Stimulated activated CD4-positive, alpha-beta T cell treated with anti-CD3 and anti-CD28 coated beads, TNF-alpha, amount 100 ng/mL, for 48 hours (primary cell): Measurements from ENCODE around the gene PARP16.

ENCODE experiments used
- DNase-seq, 3 donors: peaks; one replicate each; pipeline ENCODE4 v3.0.0-alpha.2; 2020; ENCODE audit warnings: low read depth in 3 of 3

PARP16 gene

GRCh38 chr15:65286704-65287519, at the start of gene PARP16:
Gene PARP16, minus strand, starts transcription at chr15:65286883. Its CDS starts 457 bp downstream, at chr15:65286426.
- peak; percentile 84 to 90 (median 87) for DNase-seq

DNA sequence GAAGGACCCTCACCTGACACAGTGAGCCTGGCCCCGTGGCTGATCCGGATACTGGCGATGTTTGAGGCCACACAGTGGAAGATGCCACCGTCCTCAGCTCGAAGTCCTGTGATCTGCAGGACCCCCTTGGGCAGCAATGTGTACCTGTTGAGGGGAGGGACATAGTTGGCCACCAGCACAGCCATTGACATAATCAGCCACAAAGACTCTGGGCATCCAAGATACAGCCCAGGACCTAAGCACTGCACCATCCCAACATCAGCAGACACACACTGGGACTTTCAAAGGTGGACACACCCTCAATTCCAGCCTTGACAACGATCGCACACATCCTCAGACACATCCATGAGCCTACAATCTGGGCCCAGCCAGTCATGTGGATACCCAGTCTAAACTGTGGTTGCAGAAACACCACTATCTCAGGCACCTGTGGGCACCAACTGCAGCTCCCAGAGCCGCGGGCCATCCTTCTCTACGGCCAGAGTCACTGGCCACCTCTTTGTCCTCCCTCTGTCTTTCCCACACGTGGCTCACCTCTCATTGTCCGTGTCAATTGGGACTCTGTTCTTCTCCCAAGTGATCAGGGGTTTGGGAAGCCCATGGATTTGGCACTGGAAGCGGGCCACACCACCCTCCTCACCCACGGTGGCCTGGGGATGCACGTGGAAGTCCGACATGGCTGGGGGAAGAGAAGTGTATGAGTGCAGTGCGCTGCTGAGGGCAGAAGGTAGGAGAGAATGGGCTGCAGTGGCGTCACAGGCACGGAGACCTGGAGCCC, 48.8 kb upstream of the PARP16 start:
- DNase-seq: no peak

GRCh38 chr15:65334586-65335231, 48.0 kb upstream of the PARP16 start:
- no peak for DNase-seq

- DNase-seq: no peak
These were observed 47.2 kb upstream of the PARP16 start for GRCh38 chr15:65333856-65334255.

DNA sequence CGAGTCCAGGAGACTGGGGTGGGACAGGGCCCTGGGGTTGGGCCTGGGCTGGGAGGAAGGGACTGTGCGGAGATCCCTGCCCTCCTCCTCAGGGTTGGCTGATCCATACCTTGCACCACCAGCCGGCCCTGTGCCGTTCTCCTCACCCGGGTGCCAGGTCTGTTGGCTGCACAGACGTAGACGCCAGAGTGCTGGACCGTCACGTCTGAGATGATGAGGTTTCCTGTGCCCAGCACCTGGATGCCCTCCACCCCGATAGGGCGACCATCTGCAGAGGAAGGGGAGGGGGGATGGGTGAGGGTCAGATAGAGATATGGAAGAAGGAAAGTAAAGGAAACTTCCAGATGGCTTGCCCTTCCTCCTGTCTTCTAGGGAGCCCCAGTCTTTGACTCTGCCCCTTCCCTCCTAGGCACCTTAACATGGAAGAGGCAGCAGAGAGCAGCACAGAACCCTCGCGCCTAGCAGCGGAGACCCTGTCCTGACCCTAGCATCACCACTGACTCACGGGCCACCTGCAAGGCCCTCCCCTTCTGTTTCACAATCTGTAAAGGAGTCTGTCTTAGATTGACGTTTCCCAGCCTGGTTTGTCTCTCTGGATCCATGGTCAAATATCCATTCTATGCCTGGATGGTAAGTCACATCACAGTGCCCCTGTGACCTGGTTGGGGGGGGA, 46.6 kb upstream of the PARP16 start:
- DNase-seq: no peak

GRCh38 chr15:65332391-65333147, 45.9 kb upstream of the PARP16 start:
- no peak for DNase-seq

DNA sequence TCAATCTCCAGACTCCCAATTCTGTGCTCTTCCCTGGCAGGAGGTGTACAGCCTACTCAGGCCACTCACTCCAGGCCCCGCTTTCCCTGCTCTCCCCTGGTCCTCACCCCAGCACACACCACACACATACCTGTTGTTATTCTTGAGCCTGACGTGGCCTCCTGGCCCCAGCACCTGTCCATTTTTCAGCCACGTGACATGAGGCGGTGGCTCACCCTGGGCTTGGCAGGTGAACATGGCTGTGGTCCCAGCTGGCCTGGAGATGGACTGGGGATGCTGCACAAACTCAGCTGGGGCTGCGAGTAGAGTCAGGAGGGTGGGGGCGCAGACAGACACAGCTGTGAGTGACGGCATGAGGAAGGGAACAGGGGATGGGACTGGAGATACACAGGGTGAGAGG, 45.1 kb upstream of the PARP16 start:
- DNase-seq: no peak

- no peak for DNase-seq
These were observed 44.4 kb upstream of the PARP16 start for GRCh38 chr15:65330934-65331645.

- DNase-seq: no peak
These were observed 43.5 kb upstream of the PARP16 start for GRCh38 chr15:65329984-65330735.

DNA sequence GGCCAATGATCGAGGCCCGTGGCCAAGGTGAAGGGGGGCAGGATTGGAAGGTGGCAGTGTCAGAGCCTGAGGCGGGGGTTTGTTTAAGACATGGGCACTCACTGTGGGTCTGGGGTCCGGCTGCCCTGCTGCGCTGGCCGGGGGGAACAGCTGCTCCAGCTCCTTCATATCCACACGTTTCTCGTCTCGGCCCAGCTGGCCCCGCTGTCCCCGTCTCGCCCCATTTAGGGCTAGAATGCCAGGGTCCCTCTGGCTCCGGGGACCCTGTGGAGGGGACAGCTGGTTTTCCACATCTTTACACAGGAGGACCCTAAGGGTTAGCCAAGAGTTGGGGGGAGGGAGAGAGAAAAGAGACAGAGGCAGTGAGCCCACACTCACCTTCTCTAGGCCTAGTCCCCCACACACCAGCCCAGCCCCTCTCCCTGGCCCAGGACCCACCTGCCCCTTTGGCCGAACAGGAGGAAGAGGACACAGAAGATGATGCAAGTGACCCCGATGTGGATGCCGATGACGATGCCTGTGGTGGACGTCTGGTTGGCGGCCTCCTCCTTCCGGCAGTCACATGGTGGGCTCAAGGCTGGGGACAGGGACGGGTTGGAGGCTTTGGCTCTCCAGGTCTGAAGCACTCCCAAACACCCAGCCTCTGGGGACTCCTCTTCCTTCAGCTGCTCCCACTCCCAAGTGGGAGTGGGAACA, 42.8 kb upstream of the PARP16 start:
- no peak for DNase-seq

GRCh38 chr15:65328506-65329287, 42.0 kb upstream of the PARP16 start:
- no peak for DNase-seq

- no peak for DNase-seq
These were observed 41.1 kb upstream of the PARP16 start for GRCh38 chr15:65327651-65328393.

DNA sequence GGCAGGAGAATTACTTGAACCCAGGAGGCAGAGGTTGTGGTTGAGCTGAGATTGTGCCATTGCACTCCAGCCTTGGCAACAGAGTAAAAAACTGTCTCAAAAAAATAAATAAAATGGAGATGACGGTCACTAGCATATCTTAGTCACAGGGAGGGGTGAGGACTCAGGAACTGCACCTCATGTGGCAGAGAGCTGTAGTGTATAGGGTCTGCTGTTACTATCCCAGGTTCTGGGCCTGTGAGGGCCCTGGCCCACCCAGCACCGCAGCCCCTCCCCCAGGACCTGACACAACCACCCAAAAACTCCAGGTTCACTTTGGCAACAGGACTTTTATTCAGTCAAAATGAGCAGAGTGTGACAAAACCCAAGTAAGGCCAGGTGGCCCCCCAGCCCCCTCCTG, 40.1 kb upstream of the PARP16 start:
- no peak for DNase-seq

GRCh38 chr15:65326117-65326526, 39.4 kb upstream of the PARP16 start:
- DNase-seq: no peak

DNA sequence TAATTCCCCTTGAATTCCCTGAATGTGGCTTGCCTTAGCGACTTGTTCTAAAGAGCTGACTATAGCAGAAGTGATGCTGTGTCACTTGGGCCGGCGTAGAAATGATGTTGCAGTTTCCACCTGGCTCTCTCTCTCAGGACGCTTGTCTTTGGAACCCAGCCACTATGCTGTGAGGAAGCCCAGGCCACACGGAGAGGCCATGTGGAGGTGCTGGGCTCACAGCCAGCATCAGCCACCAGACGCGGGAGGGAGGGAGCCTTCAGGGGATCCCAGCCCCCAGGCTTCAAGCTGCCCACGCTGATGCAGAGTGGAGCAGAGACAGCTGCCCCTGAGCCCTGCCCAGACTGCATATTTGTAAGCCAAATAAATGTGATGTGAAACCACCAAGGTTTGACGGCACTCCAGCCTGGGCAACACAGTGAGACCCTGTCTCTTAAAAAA, 36.4 kb upstream of the PARP16 start:
- no peak for DNase-seq

- DNase-seq: peak; percentile 63 to 64 (median 63)
These were observed 32.2 kb upstream of the PARP16 start for GRCh38 chr15:65318870-65319356.

DNA sequence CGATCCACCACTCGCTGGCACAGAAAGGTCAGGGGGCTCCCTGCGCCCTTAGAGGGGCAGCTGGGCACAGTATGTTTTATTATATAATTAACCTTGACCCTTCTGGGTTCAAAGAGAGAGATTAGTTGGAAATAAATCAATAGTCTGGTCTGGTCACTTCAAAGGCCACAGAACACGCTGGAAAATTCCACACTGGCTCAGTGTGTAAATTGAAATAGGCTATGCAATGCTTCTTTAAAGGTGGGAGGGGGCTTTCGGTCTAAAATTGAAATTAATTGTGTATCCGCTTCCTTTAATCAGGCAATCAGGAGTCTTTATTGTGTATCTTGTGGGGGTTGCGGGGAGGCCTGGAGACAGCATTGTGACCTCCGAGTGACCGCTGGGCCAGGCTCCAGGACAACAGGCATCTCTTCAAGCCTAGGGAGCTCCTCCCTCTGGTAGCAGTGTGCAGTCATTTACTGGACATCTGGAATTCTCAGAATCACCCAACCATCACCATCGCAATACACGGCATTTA, 25.8 kb upstream of the PARP16 start:
- no peak for DNase-seq
